Measurements from ENCODE around the gene RANGRF. TPM values are rescaled to one million over a fixed set of nuclear protein-coding genes. Genes with fewer than 3 reads are reported as not detected.

The RANGRF gene
- total RNA-seq, 1 donor: 11.4 TPM

DNA sequence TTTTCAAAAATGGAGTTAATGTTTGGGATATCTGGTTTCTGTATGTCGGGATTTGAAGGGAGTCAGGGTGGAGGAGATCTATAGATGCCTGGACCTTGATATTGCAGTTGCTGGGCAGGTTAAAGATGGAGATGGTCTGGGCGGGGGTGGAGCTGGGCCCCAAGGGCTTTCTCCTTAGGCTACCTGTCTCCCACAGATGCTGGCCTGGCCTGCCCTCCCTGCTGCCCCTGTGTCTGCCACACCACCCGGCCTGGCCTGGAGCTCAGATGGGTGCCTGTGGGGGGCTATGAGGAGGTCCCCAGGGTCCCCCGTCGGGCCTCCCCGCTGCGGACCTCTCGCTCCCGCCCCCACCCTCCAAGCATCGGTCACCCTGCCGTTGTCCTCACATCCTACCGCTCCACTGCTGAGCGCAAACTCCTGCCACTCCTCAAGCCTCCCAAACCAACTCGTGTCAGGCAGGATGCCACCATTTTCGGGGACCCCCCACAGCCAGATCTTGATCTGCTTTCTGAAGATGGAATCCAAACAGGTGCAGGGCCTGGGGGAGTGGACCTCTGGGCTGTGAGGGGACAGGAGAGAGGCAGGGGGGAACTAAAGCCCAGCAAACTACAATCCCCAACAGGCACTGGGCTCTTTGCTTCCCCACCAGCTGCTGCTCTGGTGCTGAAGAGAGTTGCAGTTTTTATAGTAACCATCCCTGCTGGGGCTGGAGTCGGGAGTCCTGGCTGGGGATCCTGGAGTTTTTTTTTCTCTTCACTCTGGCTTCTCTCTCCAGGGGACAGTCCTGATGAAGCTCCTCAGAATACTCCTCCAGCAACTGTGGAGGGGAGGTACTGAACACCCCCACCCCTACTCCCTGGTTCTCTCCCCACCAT is 24.5 kb downstream of the RANGRF start:
- TF ChIP-seq, protein P1, sequence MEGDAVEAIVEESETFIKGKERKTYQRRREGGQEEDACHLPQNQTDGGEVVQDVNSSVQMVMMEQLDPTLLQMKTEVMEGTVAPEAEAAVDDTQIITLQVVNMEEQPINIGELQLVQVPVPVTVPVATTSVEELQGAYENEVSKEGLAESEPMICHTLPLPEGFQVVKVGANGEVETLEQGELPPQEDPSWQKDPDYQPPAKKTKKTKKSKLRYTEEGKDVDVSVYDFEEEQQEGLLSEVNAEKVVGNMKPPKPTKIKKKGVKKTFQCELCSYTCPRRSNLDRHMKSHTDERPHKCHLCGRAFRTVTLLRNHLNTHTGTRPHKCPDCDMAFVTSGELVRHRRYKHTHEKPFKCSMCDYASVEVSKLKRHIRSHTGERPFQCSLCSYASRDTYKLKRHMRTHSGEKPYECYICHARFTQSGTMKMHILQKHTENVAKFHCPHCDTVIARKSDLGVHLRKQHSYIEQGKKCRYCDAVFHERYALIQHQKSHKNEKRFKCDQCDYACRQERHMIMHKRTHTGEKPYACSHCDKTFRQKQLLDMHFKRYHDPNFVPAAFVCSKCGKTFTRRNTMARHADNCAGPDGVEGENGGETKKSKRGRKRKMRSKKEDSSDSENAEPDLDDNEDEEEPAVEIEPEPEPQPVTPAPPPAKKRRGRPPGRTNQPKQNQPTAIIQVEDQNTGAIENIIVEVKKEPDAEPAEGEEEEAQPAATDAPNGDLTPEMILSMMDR (IDR thresholded peaks at IDR 0.05; ENCODE audit: insufficient read depth, low read length): no peak
- DNase-seq (ENCODE audit: low read depth): no peak
- no peak overlapping the region for H3K4me3 ChIP-seq (ENCODE audit: low read depth, low read length)

DNA sequence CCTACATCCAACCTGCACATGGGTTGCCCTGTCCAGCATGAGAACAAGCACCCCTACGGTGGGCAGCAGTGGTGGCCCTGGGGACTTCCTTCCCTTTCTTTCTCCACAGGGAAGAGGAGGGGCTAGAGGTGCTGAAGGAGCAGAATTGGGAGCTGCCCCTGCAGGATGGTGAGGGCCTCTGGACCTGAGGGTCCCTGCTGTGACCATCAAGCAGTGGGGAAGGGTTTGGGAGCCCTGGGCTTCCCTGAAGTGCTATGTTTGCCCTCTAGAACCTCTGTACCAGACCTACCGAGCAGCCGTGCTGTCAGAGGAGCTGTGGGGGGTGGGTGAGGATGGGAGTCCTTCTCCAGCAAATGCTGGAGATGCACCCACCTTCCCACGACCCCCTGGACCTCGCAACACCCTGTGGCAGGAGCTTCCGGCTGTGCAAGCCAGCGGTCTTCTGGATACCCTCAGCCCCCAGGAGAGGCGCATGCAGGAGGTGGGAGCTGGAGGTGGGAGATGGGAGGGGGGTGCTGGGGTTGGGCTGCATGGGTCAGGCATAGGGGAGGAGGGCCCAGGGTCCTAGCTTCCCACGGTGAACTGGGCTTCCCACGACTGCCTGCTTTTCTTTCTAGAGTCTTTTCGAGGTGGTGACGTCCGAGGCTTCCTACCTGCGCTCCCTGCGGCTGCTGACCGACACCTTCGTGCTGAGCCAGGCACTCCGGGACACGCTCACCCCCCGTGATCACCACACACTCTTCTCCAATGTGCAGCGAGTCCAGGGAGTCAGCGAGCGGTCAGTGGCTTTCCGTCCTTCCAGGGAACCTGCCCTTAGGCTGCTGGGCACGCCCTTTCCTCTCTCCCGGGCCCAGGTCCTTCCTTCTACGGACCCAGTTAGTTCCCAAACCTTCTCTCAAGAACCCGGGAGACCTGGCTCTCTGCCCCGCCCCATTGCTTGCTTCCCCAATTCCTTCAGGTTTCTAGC is 26.6 kb downstream of the RANGRF start:
- DNase-seq (ENCODE audit: low read depth): no peak
- TF ChIP-seq, protein P1 (IDR thresholded peaks at IDR 0.05; ENCODE audit: insufficient read depth, low read length): no peak
- H3K4me3 ChIP-seq (ENCODE audit: low read depth, low read length): no peak overlapping the region

DNA sequence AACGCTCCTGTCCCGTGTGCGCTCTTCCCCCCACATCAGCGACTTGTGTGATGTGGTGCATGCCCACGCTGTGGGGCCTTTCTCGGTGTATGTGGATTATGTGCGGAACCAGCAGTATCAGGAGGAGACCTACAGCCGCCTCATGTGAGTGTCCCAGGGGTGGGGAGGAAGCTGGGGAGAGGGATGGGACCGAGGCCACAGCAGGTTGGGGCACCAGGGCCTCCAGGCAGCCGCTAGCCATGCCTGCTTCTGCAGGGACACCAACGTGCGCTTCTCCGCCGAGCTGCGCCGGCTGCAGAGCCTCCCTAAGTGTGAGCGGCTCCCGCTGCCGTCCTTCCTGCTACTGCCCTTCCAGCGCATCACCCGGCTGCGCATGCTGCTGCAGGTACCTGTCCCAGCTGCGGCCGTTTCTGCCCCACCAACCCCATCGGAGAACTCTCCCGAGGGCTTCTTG is 27.3 kb downstream of the RANGRF start:
- TF ChIP-seq, protein P1 (IDR thresholded peaks at IDR 0.05; ENCODE audit: insufficient read depth, low read length): no peak
- no peak overlapping the region for H3K4me3 ChIP-seq (ENCODE audit: low read depth, low read length)
- DNase-seq (ENCODE audit: low read depth): no peak

DNA sequence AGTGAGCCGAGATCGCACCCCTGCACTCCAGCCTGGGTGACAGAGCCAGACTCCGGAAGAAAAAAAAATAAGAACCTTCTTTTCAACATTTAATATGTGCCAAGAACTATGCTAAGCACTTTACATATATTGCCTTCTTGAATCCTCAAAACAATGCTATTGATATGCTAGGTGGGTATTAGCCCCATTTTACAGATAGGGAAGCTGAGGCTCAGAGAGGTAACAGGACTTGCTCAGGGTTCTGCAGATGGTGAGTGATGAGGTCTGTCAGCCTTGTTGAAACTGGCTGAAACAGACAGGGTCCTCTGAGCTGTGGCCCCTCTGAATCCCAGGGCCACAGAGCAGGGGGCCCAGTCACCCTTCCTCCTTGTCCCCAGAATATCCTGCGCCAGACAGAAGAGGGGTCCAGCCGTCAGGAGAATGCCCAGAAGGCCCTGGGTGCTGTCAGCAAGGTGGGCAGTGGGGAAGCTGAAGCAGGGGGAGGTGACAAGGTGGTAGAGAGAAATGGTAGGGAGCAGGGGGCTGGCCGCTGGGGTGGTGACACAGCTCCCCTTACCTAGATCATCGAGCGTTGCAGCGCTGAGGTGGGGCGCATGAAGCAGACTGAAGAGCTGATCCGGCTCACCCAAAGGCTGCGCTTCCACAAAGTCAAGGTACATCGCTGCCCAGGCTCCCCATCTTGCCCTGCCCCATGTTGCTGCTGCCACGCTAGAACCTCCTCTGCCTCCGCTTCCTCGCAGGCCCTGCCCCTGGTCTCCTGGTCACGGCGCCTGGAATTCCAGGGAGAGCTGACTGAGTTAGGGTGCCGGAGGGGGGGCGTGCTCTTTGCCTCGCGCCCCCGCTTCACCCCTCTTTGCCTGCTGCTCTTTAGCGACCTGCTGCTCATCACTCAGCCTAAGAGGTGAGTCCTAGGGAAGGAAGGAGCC is 29.8 kb downstream of the RANGRF start:
- TF ChIP-seq, protein P1 (IDR thresholded peaks at IDR 0.05; ENCODE audit: insufficient read depth, low read length): no peak
- DNase-seq (ENCODE audit: low read depth): no peak
- H3K4me3 ChIP-seq (ENCODE audit: low read depth, low read length): no peak overlapping the region

GRCh38 chr17:8320262-8320661 is 31.8 kb downstream of the RANGRF start:
- no peak for DNase-seq (ENCODE audit: low read depth)
- TF ChIP-seq, protein P1 (IDR thresholded peaks at IDR 0.05; ENCODE audit: insufficient read depth, low read length): no peak
- H3K4me3 ChIP-seq (ENCODE audit: low read depth, low read length): no peak overlapping the region

- no peak overlapping the region for H3K4me3 ChIP-seq (ENCODE audit: low read depth, low read length)
- DNase-seq (ENCODE audit: low read depth): no peak
- TF ChIP-seq, protein P1 (IDR thresholded peaks at IDR 0.05; ENCODE audit: insufficient read depth, low read length): no peak
Observed at GRCh38 chr17:8320990-8321389, 32.5 kb downstream of the RANGRF start.
